Spleen (tissue), 7 donors: ENCODE data around the gene GMDS.

Experiments
- CTCF ChIP-seq, 11 experiments: fragments of 200-600 bp in 7 of 11; fragments of 450-650 bp in 4 of 11; sonication (generic) in 4 of 11; IDR thresholded peaks in 8 of 11; conservative IDR thresholded peaks in 3 of 11; 1 replicate in 7 of 11; 2 replicates in 4 of 11; pipeline versions ENCODE4 v1.4.0 to v1.8.0; 2016 to 2021; ENCODE audit warnings: antibody characterized with exemption in 11 of 11, inconsistent platforms in 4 of 11, mild to moderate bottlenecking in 1 of 11
- POLR2A ChIP-seq, 3 donors: fragments of 450-650 bp; IDR thresholded peaks; one replicate each; pipeline ENCODE4 v1.5.1; 2017; ENCODE audit warnings: antibody characterized with exemption in 3 of 3, mild to moderate bottlenecking in 1 of 3
- donor health status: DM: no; HTN: no; CAD: no; lungs with moderate emphysema.
- donor health status: DM: no; HTN: no; CAD: no.
- donor health status: DM: no; HTN: no; CAD: no.

- TF ChIP-seq POLR2A (IDR thresholded peaks at IDR 0.05) (no peak), CTCF (IDR thresholded peaks at IDR 0.05 in 8 of 11, conservative IDR thresholded peaks at IDR 0.05 in 3 of 11) (no peak)
These were observed 464.1 kb downstream of the GMDS start for GRCh38 chr6:1781152-1781816.
